ENCODE data around the gene MKRN2OS.
A peak's percentile ranks its signal among the peaks of the same experiment; 100 is the strongest.

DNA sequence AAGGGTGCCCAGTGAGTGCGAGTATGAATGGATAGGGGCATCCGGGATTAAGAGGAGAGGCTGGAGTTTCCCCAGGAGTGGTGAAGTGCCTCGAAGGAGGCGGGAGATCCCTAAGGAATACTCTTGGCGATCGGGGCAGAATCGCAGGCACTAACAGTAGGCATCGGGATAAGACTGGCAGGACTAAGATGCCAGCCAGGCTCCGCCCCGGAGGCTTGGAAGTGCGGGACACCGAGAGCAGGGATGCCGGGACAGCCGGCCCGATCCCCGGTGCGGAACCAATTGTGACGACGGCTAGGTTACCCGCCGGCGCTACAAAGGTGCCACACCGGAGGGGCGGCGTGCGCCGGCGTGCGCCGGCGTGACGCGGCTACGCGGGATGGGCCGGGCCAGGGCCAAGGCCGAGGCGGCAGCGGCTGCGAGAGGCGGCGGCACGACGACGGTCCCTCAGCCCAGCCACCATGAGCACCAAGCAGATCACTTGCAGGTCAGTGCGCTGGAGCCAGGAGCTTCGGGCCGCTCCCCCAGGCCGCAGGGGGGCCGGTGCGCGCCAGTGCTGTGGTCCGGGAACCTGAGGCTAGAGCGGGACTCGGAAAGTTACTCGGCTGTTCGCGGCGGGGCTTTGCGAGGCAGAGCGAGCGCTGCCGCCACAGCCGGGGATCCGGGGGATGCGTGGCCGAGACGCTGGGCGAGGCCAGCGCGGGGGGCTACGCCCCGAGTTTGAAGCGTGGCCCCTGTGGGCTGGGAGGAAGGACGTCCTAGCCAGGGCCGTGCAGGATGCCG, 11.6 kb upstream of the MKRN2OS start, which contains the start of gene MKRN2:
- peak; percentile 96 to 98 (median 97) for TF ChIP-seq POLR2A (IDR thresholded peaks at IDR 0.05)
- TF ChIP-seq, protein P1, sequence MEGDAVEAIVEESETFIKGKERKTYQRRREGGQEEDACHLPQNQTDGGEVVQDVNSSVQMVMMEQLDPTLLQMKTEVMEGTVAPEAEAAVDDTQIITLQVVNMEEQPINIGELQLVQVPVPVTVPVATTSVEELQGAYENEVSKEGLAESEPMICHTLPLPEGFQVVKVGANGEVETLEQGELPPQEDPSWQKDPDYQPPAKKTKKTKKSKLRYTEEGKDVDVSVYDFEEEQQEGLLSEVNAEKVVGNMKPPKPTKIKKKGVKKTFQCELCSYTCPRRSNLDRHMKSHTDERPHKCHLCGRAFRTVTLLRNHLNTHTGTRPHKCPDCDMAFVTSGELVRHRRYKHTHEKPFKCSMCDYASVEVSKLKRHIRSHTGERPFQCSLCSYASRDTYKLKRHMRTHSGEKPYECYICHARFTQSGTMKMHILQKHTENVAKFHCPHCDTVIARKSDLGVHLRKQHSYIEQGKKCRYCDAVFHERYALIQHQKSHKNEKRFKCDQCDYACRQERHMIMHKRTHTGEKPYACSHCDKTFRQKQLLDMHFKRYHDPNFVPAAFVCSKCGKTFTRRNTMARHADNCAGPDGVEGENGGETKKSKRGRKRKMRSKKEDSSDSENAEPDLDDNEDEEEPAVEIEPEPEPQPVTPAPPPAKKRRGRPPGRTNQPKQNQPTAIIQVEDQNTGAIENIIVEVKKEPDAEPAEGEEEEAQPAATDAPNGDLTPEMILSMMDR (IDR thresholded peaks at IDR 0.05), result peak in 1 of 7 experiments; percentile 35

All from body of pancreas (tissue), 4 donors.